ENCODE results near the gene DAAM2. TPM values are rescaled to one million over a fixed set of nuclear protein-coding genes. Genes with fewer than 3 reads are reported as not detected.

Gene DAAM2
- total and polyA plus RNA-seq, 2 of the 8 experiments (the other 6 are each of a cell fraction or from before 2014, with no cell fraction given): 1.5 to 2.9 TPM

DNA sequence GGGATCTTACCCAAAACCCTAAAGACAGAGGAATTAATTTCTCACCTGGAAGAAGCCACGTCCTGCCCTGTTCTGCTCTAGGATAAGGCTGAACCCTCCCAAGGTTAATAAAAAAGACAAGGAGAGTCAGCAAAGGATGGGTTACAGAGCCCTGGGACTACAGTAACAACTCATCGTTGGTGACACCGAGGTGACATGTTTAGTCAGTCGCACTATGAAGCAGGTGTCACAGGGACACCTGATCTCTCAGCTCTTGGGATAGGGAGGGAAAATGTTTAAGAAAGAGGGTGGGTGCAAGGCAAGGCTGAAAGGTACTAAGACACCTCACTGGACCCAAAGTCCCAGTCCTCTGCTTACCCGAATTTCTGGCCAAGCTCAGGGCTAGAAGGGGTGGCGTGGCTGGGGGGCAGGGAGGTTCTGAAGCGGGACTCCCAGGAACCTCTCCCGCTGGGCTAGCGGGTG lies 141.5 kb downstream of the DAAM2 start (continued):
- TF ChIP-seq RXRA (IDR thresholded peaks at IDR 0.05; ENCODE audit: insufficient read depth, low read depth, low read length) (no peak), SP1 (IDR thresholded peaks at IDR 0.05; ENCODE audit: low read depth, low read length) (no peak), TBP (IDR thresholded peaks at IDR 0.05; ENCODE audit: low read depth, low read length) (no peak), GABPA (IDR thresholded peaks at IDR 0.05; ENCODE audit: borderline replicate concordance, insufficient read depth, low read length) (no peak)
- TF ChIP-seq, protein P1, sequence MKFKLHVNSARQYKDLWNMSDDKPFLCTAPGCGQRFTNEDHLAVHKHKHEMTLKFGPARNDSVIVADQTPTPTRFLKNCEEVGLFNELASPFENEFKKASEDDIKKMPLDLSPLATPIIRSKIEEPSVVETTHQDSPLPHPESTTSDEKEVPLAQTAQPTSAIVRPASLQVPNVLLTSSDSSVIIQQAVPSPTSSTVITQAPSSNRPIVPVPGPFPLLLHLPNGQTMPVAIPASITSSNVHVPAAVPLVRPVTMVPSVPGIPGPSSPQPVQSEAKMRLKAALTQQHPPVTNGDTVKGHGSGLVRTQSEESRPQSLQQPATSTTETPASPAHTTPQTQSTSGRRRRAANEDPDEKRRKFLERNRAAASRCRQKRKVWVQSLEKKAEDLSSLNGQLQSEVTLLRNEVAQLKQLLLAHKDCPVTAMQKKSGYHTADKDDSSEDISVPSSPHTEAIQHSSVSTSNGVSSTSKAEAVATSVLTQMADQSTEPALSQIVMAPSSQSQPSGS (IDR thresholded peaks at IDR 0.05; ENCODE audit: low read length): no peak
